VCaP (cell line): ENCODE data around the gene PARVG.

Experiments
- H3K27ac ChIP-seq: fragments of 450-650 bp; 2 replicates; pipeline ENCODE4 v1.5.1; 2017
- TF ChIP-seq, protein P1 (sequence below): fragments of 450-650 bp; conservative IDR thresholded peaks from 2 replicates; pipeline ENCODE4 v1.5.1; 2017; ENCODE audit warnings: mild to moderate bottlenecking, moderate library complexity

PARVG gene

DNA sequence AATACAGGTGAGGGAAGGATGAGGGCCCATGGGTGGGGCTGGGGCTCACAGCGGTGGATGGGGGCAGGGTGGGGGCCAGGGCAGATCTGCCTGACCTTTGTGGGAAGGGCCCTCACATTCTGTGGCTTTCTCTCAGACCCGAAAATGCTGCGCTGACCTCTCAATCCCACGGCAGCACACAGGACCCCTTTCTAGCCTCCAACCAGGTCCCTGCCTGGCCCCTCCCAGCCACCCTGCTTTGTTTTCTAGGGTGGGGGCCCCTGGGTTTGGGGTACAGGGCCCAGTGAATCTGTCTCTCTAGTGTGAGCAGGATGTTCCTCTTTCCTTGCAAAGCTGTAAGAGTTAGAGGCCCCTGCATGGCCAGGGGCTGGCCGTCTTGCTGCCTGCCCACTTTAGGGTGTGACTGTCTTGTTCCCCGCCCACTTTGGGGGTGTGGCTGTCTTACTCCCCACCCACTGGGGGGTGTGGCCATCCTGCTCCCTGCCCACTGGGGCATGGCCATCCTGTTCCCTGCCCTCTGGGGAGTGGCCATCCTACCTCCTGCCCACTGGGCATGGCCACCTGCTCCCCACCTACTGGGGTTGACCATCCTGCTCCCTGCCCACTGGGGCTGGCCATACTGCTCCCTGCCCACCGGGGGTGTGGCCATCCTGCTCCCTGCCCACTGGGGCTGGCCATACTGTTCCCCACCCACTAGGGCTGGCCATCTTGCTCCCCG, 11.5 kb downstream of the PARVG start:
- no peak overlapping the region for H3K27ac ChIP-seq
- TF ChIP-seq, protein P1, sequence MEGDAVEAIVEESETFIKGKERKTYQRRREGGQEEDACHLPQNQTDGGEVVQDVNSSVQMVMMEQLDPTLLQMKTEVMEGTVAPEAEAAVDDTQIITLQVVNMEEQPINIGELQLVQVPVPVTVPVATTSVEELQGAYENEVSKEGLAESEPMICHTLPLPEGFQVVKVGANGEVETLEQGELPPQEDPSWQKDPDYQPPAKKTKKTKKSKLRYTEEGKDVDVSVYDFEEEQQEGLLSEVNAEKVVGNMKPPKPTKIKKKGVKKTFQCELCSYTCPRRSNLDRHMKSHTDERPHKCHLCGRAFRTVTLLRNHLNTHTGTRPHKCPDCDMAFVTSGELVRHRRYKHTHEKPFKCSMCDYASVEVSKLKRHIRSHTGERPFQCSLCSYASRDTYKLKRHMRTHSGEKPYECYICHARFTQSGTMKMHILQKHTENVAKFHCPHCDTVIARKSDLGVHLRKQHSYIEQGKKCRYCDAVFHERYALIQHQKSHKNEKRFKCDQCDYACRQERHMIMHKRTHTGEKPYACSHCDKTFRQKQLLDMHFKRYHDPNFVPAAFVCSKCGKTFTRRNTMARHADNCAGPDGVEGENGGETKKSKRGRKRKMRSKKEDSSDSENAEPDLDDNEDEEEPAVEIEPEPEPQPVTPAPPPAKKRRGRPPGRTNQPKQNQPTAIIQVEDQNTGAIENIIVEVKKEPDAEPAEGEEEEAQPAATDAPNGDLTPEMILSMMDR, result no peak

DNA sequence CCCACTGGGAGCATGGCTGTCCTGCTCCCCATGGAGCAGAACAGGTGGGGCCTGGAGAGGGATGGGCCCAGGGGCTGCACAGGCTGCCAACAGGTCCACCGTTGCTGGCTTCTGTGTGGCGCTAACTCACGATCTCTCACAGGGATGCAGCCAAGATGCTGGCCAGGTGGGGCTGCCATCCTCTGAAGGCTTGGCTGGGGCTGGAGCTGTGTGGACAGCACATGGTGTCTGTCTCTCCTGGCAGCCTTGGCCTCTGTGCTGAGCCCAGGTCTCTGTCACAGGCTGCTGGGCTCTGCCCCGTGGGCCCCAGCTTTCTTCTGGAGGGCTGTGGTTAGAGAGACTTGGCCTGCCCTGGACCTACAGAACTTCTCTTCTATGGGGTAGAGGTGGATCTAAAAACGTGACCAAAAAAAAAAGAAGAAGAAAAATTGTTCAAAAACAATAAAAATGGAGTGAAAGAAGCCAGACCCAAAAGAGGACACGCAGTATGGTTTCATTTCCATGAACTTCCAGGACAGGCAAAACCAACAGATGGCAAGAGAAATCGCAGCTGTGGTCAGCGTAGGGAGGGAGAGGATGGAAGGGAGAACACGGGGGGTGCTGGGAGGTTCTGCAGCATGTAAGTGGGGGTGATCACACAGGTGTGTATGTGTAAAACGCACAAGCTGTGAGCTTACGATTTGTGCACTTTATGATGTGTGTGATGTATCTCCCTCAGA, 12.2 kb downstream of the PARVG start:
- TF ChIP-seq, protein P1, result no peak
- no peak overlapping the region for H3K27ac ChIP-seq

DNA sequence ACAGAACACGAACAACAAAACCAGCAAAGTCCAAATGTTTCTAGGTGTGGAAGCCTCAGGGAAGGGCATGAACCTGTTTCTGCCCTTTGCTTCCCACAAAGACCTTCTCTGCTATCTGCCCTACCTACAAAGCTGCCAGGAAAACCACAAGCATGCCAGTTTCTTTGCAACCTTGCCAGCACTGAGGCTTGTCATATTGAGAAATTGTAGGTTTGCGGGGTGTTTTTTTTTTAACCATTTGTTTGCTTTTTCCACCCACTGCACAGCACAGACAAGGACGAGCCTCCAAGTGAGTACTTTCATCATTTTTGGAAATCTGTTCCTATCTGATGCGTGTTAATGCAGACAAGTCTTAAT, 12.8 kb downstream of the PARVG start:
- H3K27ac ChIP-seq, result no peak overlapping the region
- TF ChIP-seq, protein P1, result no peak

DNA sequence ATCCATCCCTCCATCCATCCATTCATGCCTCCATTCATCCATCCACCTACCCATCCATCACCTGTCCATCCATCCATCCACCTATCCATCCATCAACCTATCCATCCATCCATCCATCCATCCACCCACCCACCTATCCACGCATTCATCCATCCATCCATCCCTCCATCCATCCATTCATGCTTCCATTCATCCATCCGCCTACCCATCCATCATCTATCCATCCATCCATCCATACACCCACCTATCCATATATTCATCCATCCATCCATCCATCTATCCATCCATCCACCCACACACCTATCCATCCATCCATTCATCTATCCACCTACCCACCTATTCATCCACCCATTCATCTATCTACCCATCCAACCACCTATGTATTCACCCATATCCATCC, 13.8 kb downstream of the PARVG start:
- TF ChIP-seq, protein P1, result no peak

GRCh38 chr22:44195189-44195871, 14.6 kb downstream of the PARVG start:
- H3K27ac ChIP-seq, result no peak overlapping the region
- TF ChIP-seq, protein P1, result no peak

More for the DNA sequence above, 13.8 kb downstream of the PARVG start:
- H3K27ac ChIP-seq, result no peak overlapping the region

- TF ChIP-seq, protein P1, result no peak
- no peak overlapping the region for H3K27ac ChIP-seq
These were observed 15.5 kb downstream of the PARVG start for GRCh38 chr22:44196241-44196640.

- no peak overlapping the region for H3K27ac ChIP-seq
- TF ChIP-seq, protein P1, result no peak
These were observed 16.0 kb downstream of the PARVG start for GRCh38 chr22:44196731-44197131.
